Mammary microvascular endothelial cell (primary cell): ENCODE measurements around the gene VAX1. TPM values are rescaled to one million over a fixed set of nuclear protein-coding genes. Genes with fewer than 3 reads are reported as not detected.

ENCODE experiments used
- total RNA-seq: library from RNA; depleted of rRNA; stranded (reverse); fragments of >200 nt; gene quantifications from 2 replicates; pipeline ENCODE4 v1.2.3, GENCODE V29; 2015

The VAX1 gene
- not detected in 2 replicates for total RNA-seq

GRCh38 chr10:117137911-117138642, at the start of gene VAX1:
Gene VAX1, minus strand, starts transcription at chr10:117138270. Its CDS starts 214 bp downstream, at chr10:117138056.

Other genes starting within 250 kb of the VAX1 start
- gene SHTN1, start 133.1 kb downstream of the VAX1 start, total RNA-seq, result 2.1 and 2.4 TPM in 2 replicates
- gene KCNK18, start 59.2 kb upstream of the VAX1 start, total RNA-seq, result not detected in 2 replicates
- not detected in 2 replicates for gene SLC18A2, start 102.8 kb upstream of the VAX1 start, total RNA-seq
- 9.5 and 10.9 TPM in 2 replicates for gene PDZD8, start 237.2 kb upstream of the VAX1 start, total RNA-seq